MCF 10A (cell line): ENCODE data around the gene SMIM10L2A. TPM values are rescaled to one million over a fixed set of nuclear protein-coding genes. Genes with fewer than 3 reads are reported as not detected.

ENCODE experiments used
- BruUV-seq: library from RNA; stranded (reverse); fragments of 400-500 nt; replicated peaks from 2 replicates; lab custom pipeline; 2021; lab: Mats Ljungman, UMichigan
- CTCF ChIA-PET: fragments of 300-600 bp; sonication (Branson Sonifier 250); formaldehyde crosslinking; extraction: SDS; loops from one replicate; lab custom pipeline; 2021; ENCODE audit warnings: antibody characterized with exemption, inconsistent platforms; lab: Yijun Ruan, JAX
- POLR2A ChIA-PET: fragments of 300-600, 350-650 bp; sonication (Branson Sonifier 250); formaldehyde crosslinking; extraction: SDS; loops from one replicate; lab custom pipeline; 2020; ENCODE audit warnings: antibody characterized with exemption, inconsistent platforms; lab: Yijun Ruan, JAX
- DNase-seq: peaks from one replicate; pipeline ENCODE4 v3.0.0-alpha.2; 2018; ENCODE audit not compliant: unreplicated experiment
- H3K27ac Mint-ChIP-seq: one replicate; pipeline ENCODE4 v1.8.0; 2022; ENCODE audit warnings: mild to moderate bottlenecking, low read depth, mixed read lengths; ENCODE audit not compliant: unreplicated experiment
- H3K27me3 Mint-ChIP-seq: one replicate; pipeline ENCODE4 v1.8.0; 2022; ENCODE audit warnings: mixed read lengths; ENCODE audit not compliant: insufficient read depth, unreplicated experiment
- H3K36me3 Mint-ChIP-seq: one replicate; pipeline ENCODE4 v1.8.0; 2022; ENCODE audit warnings: mild to moderate bottlenecking, moderate library complexity, mixed read lengths; ENCODE audit not compliant: insufficient read depth, unreplicated experiment
- H3K4me1 Mint-ChIP-seq: one replicate; pipeline ENCODE4 v1.8.0; 2022; ENCODE audit warnings: mixed read lengths; ENCODE audit not compliant: insufficient read depth, unreplicated experiment
- H3K4me3 Mint-ChIP-seq: one replicate; pipeline ENCODE4 v1.8.0; 2022; ENCODE audit warnings: mild to moderate bottlenecking, moderate library complexity, mixed read lengths; ENCODE audit not compliant: unreplicated experiment
- H3K9me3 Mint-ChIP-seq: one replicate; pipeline ENCODE4 v1.8.0; 2022; ENCODE audit warnings: mixed read lengths; ENCODE audit not compliant: unreplicated experiment
- CTCF ChIP-seq: fragments of 200-600 bp; IDR thresholded peaks from one replicate; pipeline ENCODE4 v1.8.0; 2022; ENCODE audit warnings: antibody characterized with exemption, mild to moderate bottlenecking; ENCODE audit not compliant: unreplicated experiment
- intact Hi-C: fragments of 100-400 bp; cut with micrococcal nuclease; formaldehyde crosslinking; loops from 2 replicates; pipeline ENCODE4 v1.14.1; 2022
- total RNA-seq: library from RNA; stranded (reverse); gene quantifications from 2 replicates; pipeline ENCODE4 v1.2.3, GENCODE V29; 2022

The SMIM10L2A gene
- total RNA-seq, 1 experiment from 2014 or later = 0.16 TPM

DNA sequence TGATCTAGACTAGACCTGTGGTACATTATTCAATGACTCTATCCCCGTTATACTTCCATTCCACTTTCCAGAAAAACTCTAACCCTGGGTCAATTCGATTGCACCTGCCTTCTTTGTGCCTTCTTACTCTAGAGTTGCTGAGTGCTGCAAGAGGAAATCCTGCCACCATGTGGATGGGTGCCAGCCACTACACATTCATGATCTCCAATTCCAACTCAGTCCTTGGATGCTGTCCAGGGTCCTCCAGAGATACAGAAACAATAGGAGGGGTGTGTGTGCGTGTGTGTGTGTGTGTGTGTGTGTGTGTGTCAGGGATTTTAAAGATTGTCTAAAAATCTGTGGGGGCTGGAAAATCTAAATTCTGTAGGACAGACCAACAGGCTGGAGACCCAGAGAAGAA is 55.8 kb downstream of the SMIM10L2A start:
- Mint-ChIP-seq H3K4me3 (no peak overlapping the region), H3K9me3 (no peaks in the 10 kb centered on the region), H3K27ac (no peak overlapping the region), H3K4me1 (peaks cover 6% of the 10 kb centered on the region), H3K36me3 (no peaks in the 10 kb centered on the region), H3K27me3 (peaks cover 69% of the 10 kb centered on the region)
- POLR2A ChIA-PET = no interaction called here
- intact Hi-C loops = loop anchor here (1.0 kb wide), 1 partner anchor 291 kb away; no protein-coding TSS in a partner anchor
- DNase-seq = peak; percentile 85
- BruUV-seq = no TSS peak
- peak; percentile 45 for TF ChIP-seq CTCF
- CTCF ChIA-PET = no interaction called here

Other genes starting within 250 kb of the SMIM10L2A start
- gene ETDA, start 169.9 kb upstream of the SMIM10L2A start, total RNA-seq = not detected in 2 replicates
- gene ETDC, start 112.5 kb upstream of the SMIM10L2A start, total RNA-seq = not detected in 2 replicates
- gene ZNF75D, start 77.8 kb upstream of the SMIM10L2A start, total RNA-seq = 4.9 and 5.4 TPM in 2 replicates
- gene ZNF449, start 77.1 kb upstream of the SMIM10L2A start, total RNA-seq = 6.2 and 7.6 TPM in 2 replicates
- 5.9 and 6.9 TPM in 2 replicates for gene INTS6L, start 98.7 kb downstream of the SMIM10L2A start, total RNA-seq